AG10803 (cell line): Measurements from ENCODE around the gene ZSWIM3.
"Not testable (repeated sequence)": the region's sequence is repeated elsewhere in the genome, so short reads cannot be mapped to it uniquely, and the experiment has no call there.

Experiments used
- DNase-seq: peaks from one replicate; pipeline ENCODE4 v3.0.0; 2010; ENCODE audit warnings: low read depth
- H3K4me3 ChIP-seq: 2 replicates; pipeline ENCODE4 v1.5.1; 2011; ENCODE audit warnings: mild to moderate bottlenecking, low read length, control low read depth
- TF ChIP-seq, protein P1 (sequence below): conservative IDR thresholded peaks from 2 replicates; pipeline ENCODE4 v1.5.1; 2011; ENCODE audit warnings: mild to moderate bottlenecking, low read length, control low read depth, inconsistent platforms

The ZSWIM3 gene

DNA sequence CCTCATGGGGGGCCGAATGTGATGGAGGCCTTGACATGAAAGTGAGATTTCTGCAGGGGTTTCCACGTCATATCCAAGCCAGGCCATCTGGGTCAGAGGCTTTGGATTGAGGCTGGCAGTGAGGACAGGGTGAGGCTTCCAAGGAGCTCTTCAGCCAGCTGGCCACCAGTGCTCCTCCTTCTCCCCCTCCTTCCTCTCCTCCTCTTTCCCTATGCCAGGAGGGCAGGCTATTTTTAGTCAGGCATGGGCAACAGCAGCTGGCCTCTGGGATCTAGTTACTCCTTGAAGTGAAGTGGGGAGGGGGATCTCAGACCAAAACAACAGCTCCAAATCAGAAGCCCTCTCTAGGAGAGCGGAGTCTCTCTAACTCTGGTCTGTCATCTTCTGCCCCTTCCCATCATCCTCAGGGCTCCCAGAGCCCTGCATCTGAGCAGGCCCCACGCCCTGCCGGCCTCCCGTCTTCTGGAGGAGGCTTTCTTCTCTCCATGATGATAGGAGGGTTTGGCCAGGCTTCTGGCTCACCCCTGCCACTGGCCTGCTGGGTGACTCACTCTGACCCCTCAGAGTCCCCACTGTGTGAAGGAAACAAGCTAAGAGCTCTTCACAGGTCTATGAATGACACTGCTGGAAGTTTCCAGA lies 30.9 kb upstream of the ZSWIM3 start:
- TF ChIP-seq, protein P1, sequence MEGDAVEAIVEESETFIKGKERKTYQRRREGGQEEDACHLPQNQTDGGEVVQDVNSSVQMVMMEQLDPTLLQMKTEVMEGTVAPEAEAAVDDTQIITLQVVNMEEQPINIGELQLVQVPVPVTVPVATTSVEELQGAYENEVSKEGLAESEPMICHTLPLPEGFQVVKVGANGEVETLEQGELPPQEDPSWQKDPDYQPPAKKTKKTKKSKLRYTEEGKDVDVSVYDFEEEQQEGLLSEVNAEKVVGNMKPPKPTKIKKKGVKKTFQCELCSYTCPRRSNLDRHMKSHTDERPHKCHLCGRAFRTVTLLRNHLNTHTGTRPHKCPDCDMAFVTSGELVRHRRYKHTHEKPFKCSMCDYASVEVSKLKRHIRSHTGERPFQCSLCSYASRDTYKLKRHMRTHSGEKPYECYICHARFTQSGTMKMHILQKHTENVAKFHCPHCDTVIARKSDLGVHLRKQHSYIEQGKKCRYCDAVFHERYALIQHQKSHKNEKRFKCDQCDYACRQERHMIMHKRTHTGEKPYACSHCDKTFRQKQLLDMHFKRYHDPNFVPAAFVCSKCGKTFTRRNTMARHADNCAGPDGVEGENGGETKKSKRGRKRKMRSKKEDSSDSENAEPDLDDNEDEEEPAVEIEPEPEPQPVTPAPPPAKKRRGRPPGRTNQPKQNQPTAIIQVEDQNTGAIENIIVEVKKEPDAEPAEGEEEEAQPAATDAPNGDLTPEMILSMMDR = no peak
- peak; percentile 55 for DNase-seq
- H3K4me3 ChIP-seq = no peak overlapping the region

DNA sequence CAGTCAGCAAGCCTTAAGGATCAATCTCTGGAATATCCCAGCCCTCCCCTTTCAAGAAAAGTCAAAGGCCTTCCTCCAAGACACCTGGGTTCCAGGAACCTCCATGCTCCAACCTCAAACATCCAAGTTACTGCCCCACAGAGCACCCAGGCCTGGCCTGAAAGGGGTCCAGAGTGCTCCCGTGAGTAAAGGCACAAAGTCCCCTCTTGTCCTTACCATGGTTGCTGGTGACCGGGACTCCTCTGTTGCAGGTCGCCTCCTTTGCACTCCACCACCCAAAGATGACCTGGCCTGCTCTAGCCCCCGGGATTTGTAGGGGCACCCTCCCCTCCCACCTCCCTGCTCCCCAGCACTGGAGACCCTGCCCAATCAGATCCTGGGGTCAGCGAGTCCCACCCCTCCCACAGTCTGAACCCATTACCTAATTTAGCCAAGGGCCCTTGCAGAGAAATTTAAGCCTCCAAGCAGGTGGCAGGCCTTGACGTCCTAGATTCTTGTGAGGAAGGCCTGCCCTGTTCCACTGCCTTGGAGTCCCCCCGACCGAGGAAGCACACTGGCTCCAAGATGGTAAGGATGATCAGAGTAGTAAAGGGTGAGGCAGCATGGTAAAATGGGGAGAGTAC lies 30.3 kb upstream of the ZSWIM3 start, which contains the start of gene TNNC2:
TNNC2 (minus strand) TSS at position 283 of the 623 bp plus-strand sequence; CDS start at position 219, 64 bp downstream.
- no peak for DNase-seq
- TF ChIP-seq, protein P1 = no peak
- no peak within 1 kb of the TSS for H3K4me3 ChIP-seq

DNA sequence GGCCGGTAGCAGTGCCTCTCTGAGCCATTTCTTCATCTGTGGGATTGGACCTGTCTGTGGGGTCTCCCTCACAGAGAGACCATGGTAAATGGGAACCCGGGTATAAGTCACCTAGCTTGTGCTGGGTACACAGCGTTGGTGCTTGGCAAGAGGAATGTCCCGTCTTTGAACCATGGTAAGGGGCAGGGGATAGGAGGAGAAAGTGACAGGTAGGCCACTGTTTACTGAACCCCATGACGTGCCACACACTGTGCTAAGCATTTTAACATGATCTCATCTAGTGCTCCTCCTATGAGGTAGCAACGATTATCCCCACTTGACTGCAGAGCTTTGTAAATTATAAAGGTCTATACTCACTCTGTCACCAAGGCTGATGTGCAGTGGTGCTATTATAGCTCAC lies 29.7 kb upstream of the ZSWIM3 start:
- DNase-seq = no peak
- no peak overlapping the region for H3K4me3 ChIP-seq
- TF ChIP-seq, protein P1 = no peak

DNA sequence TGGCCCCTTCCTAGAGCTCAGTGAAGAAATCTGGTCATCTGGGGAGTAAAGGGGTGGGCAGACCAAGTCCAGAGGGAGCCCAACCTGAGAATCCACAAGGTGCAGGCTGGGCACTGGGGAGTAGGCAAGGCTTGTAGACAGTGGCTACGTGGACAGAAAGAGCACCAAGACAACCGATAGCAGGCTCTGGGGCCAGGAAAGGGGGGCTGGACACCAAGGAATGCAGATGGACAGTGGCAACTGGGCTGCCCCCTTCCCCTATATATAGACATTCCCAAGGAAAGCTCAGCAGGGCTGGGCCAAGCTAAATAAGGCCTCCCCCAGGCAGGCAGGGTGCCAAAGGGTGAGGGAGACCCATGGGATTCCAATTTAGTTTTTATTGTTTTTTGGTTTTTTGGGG lies 28.8 kb upstream of the ZSWIM3 start:
- TF ChIP-seq, protein P1 = no peak
- peak; percentile 42 for DNase-seq

DNA sequence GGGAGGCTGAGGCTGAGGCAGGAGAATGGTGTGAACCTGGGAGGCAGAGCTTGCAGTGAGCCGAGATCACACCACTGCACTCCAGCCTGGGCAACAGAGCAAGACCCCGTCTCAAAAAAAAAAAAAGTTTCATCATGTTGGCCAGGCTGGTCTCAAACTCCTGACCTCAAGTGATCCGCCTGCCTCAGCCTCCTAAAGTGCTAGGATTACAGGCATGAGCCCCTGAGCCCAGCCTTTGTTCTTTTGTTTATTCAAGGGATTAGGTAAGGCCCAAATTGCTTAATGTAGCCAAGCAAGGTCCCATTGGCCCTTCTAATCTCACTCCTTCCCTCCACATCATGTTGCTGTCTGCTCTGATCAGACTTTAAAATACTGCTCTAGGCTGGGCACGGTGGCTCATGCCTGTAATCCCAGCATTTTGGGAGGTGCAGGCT lies 27.7 kb upstream of the ZSWIM3 start:
- not testable (repeated sequence) for DNase-seq, H3K4me3 ChIP-seq

More for the DNA sequence above, 28.8 kb upstream of the ZSWIM3 start:
- no peak overlapping the region for H3K4me3 ChIP-seq

DNA sequence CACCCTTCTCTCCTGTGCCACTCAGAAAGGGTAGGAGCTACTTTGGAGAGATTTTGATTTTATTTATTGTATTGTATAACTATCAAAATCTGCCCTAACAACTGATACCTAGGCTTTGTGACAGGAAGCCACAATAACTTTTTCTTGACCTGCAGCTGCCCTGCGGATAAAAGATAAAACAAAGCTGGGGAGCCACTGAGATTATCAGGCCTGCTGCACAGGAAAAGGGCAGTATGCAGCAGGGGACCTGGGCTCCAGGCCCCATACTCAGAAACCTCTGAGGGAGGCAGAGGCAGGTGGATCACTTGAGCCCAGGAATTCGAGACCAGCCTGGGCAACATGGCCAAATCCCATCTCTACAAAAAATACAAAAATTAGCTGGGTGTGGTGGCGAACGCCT lies 24.8 kb upstream of the ZSWIM3 start:
- TF ChIP-seq, protein P1 = no peak
- H3K4me3 ChIP-seq = peak overlapping the region; percentile 89
- DNase-seq = no peak

DNA sequence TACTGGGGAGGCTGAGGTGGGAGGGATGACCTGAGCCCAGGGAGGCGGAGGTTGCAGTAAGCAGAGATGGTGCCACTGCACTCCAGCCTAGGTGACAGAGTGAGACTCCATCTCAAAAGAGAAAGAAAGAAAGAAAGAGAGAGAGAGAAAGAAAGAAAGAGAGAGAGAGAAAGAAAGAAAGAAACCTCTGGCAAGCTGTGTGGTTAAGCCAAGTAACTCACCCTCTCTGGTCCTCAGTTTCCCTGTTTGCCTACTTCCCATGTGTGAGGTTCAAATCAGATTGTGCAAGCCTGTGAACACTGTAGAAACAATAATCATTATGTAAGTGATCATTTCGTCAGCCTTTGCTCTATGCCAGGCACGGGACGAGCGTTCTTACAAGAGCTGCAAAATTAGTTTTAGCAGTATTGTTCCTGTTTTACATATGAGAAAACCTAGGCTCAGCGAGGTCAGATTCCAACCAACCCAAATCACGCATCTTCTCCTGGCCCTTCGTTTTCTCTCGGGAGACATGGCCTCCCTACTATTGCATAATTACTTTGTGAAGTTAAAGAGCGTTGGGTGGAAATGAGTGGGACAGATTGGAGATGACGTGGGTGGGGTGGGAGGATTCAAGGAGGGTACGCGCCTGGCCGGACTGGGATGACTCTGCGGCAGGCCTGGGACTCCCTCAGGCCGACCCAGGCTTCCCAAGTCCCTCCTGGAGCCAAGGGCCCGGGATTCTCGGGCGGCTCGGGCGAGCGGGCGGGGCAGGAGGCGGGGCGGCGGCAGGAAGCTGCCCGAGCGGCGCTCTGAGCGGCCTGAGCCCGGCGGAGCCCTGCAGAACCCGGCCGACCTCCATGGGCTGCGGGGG lies 24.2 kb upstream of the ZSWIM3 start, which contains the start of gene SNX21:
SNX21 (plus strand) TSS at position 770 of the 853 bp plus-strand sequence. CDS start 121 bp downstream, outside the sequence.
- DNase-seq = peak; percentile 97
- peak within 1 kb of the TSS; percentile 89 for H3K4me3 ChIP-seq
- TF ChIP-seq, protein P1 = no peak
